Eye (tissue), 1 donor: ENCODE data around the gene FBXL13.
"Not testable (repeated sequence)": the region's sequence is repeated elsewhere in the genome, so short reads cannot be mapped to it uniquely, and the experiment has no call there.

Experiments
- DNase-seq: peaks from one replicate; pipeline ENCODE4 v3.0.0-alpha.2; 2015

FBXL13 gene

GRCh38 chr7:103078226-103078625 is 3.6 kb upstream of the FBXL13 start:
- not testable (repeated sequence) for DNase-seq

- DNase-seq: no peak
Measured at GRCh38 chr7:103077318-103077717, 2.7 kb upstream of the FBXL13 start.

GRCh38 chr7:103076764-103077163 is 2.2 kb upstream of the FBXL13 start:
- DNase-seq: no peak

GRCh38 chr7:103075337-103075918 is 832 bp upstream of the FBXL13 start:
- peak; percentile 82 for DNase-seq

GRCh38 chr7:103073989-103074518 is 542 bp downstream of the FBXL13 start:
- no peak for DNase-seq

GRCh38 chr7:103071000-103071399 is 3.6 kb downstream of the FBXL13 start:
- no peak for DNase-seq

- no peak for DNase-seq
Measured at GRCh38 chr7:103068414-103069403, 5.9 kb downstream of the FBXL13 start.

GRCh38 chr7:103065667-103066066 is 8.9 kb downstream of the FBXL13 start:
- DNase-seq: peak; percentile 20

GRCh38 chr7:103063895-103064294 is 10.7 kb downstream of the FBXL13 start:
- DNase-seq: no peak

GRCh38 chr7:103059471-103059870 is 15.1 kb downstream of the FBXL13 start:
- DNase-seq: no peak

GRCh38 chr7:103058122-103058521 is 16.5 kb downstream of the FBXL13 start:
- no peak for DNase-seq

- not testable (repeated sequence) for DNase-seq
Measured at GRCh38 chr7:103056006-103056405, 18.6 kb downstream of the FBXL13 start.

GRCh38 chr7:103051519-103051918 is 23.1 kb downstream of the FBXL13 start:
- no peak for DNase-seq

- peak; percentile 42 for DNase-seq
Measured at GRCh38 chr7:103048833-103049232, 25.8 kb downstream of the FBXL13 start.

- DNase-seq: not testable (repeated sequence)
Measured at GRCh38 chr7:103041815-103042214, 32.8 kb downstream of the FBXL13 start.

GRCh38 chr7:103037823-103038739 is 36.5 kb downstream of the FBXL13 start:
- DNase-seq: not testable (repeated sequence)

- DNase-seq: no peak
Measured at GRCh38 chr7:103037476-103037822, 37.1 kb downstream of the FBXL13 start.

GRCh38 chr7:103034318-103034717 is 40.3 kb downstream of the FBXL13 start:
- DNase-seq: not testable (repeated sequence)

GRCh38 chr7:103031781-103032180 is 42.8 kb downstream of the FBXL13 start:
- DNase-seq: no peak

GRCh38 chr7:103031024-103031423 is 43.6 kb downstream of the FBXL13 start:
- no peak for DNase-seq

GRCh38 chr7:103025341-103025740 is 49.3 kb downstream of the FBXL13 start:
- DNase-seq: no peak

- DNase-seq: not testable (repeated sequence)
Measured at GRCh38 chr7:103023578-103023977, 51.0 kb downstream of the FBXL13 start.

- DNase-seq: not testable (repeated sequence)
Measured at GRCh38 chr7:103021490-103021889, 53.1 kb downstream of the FBXL13 start.
